ENCODE results near the gene IRF7. TPM values are rescaled to one million over a fixed set of nuclear protein-coding genes. Genes with fewer than 3 reads are reported as not detected.

IRF7 gene
- total RNA-seq, 1 donor from 2014 or later = 56.2 TPM

DNA sequence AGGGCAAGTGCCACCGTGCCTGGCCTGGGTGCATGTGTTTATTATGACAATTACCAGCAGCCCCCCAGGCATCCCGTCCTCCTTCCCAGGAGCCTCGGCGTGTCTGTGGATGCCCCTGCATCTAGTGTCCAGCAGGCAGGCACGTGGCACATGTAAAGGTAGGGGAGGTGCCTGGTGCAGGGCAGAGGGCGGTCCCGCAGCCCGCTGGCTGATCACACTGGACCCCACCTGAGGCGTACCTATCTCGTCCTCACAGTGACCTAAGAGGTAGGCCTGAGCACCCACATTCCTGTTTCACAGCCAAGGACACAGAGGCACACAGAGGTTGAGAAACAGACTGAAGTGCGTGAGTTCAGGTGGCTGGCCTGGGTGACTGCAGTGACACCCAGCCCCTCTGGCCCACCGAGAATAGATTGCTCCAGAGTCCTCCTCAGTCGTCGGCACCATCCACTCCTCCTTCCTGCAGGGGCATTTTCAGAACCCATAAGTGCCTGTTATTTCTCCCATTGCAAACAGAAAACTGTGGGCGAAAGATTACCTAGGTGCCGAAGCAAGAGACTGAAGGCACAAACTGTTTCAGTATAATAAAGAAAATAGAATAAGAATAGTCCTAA lies 42.5 kb downstream of the IRF7 start:
- H3K27ac ChIP-seq = peak overlapping the region; percentile 36
- no peak overlapping the region for H3K4me3 ChIP-seq
- intact Hi-C loops (cut with DNase I) = no loop called here
- peak; percentile 2 for ATAC-seq
- DNase-seq = no peak
- peaks cover 33% of the 10 kb centered on the region for H3K4me1 ChIP-seq
- no peaks in the 10 kb centered on the region for H3K36me3 ChIP-seq
- TF ChIP-seq CTCF (IDR thresholded peaks at IDR 0.05) = no peak
- no peaks in the 10 kb centered on the region for H3K27me3 ChIP-seq
- H3K9me3 ChIP-seq = no peaks in the 10 kb centered on the region

DNA sequence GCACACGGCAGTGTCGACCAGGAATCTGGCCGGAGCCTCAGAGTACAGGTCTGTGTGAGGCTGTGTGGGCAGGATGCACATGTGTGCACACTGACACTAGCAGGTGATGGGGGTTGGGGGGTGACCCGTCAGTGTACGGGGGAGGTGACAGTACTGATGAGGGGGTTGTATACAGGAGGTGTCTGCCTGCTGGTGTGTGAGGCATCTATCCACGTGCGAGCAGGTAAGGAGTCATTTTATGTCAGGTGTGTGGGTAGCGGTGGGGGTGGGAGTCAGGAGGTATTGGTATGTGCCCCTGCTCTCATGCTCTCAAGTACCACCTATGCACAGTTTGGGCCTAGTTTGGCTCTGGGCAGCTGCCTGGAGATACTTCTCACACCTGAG lies 44.0 kb downstream of the IRF7 start:
- H3K9me3 ChIP-seq = no peaks in the 10 kb centered on the region
- DNase-seq = no peak
- ATAC-seq = no peak
- TF ChIP-seq CTCF (IDR thresholded peaks at IDR 0.05) = no peak
- no peak overlapping the region for H3K27ac ChIP-seq
- H3K4me1 ChIP-seq = peaks cover 21% of the 10 kb centered on the region
- H3K36me3 ChIP-seq = no peaks in the 10 kb centered on the region
- H3K27me3 ChIP-seq = no peaks in the 10 kb centered on the region
- intact Hi-C loops (cut with DNase I) = no loop called here
- H3K4me3 ChIP-seq = no peak overlapping the region

DNA sequence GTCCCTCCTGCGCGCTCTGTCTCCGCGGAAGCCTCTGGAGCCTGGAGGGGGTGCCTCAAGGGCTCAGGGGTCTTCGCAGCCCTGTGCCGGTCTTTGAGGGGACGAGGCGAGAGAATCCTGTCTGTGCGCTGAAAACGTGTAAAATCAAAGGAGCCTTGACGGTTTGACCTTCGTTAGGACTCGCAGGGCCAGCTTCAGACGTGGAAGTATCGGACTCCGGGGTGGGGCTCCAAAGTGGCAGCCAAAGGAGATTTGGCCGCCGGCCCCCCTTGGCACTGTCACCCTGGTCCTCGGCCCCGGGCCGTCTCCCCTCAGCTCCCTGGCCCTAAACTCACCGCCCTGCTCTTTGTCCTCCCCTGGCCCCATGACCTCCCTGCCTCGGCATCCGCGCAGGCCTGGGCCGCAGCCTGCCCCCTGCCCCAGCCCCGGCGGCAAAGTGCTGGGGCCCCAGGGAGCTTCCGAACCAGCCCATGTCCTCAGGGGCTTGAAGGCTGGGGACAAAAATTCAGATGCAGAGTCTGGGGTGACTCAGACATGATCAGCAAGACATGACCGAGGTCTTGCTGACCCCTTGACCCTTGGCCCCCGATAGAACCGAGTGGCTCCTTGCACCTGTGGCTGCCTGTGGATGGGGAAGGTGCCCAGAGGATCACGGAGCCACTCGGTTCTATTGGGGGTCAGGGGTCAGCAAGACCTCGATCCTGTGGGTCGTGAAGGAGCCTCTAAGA lies 46.4 kb downstream of the IRF7 start:
- no peak for TF ChIP-seq CTCF (IDR thresholded peaks at IDR 0.05)
- ATAC-seq = no peak
- no peak for DNase-seq
- Histone ChIP-seq H3K4me3 (peak overlapping the region; percentile 56), H3K27ac (peak overlapping the region; percentile 77), H3K36me3 (no peaks in the 10 kb centered on the region), H3K4me1 (peaks cover 13% of the 10 kb centered on the region), H3K27me3 (no peaks in the 10 kb centered on the region), H3K9me3 (no peaks in the 10 kb centered on the region)
- intact Hi-C loops (cut with DNase I) = no loop called here

- intact Hi-C loops (cut with DNase I) = no loop called here
- no peaks in the 10 kb centered on the region for H3K36me3 ChIP-seq
- peak; percentile 92 for ATAC-seq
- peak overlapping the region; percentile 56 for H3K4me3 ChIP-seq
- H3K9me3 ChIP-seq = no peaks in the 10 kb centered on the region
- TF ChIP-seq CTCF (IDR thresholded peaks at IDR 0.05) = no peak
- peaks cover 13% of the 10 kb centered on the region for H3K4me1 ChIP-seq
- peak overlapping the region; percentile 77 for H3K27ac ChIP-seq
- no peaks in the 10 kb centered on the region for H3K27me3 ChIP-seq
- DNase-seq = peak; percentile 96
These were observed 47.2 kb downstream of the IRF7 start for GRCh38 chr11:568306-569157.

- Histone ChIP-seq H3K36me3 (no peaks in the 10 kb centered on the region), H3K4me3 (peak overlapping the region; percentile 56), H3K9me3 (no peaks in the 10 kb centered on the region), H3K27me3 (no peaks in the 10 kb centered on the region), H3K27ac (peak overlapping the region; percentile 63), H3K4me1 (peaks cover 8% of the 10 kb centered on the region)
- intact Hi-C loops (cut with DNase I) = no loop called here
- ATAC-seq (peak; percentile 0), DNase-seq (no peak)
- TF ChIP-seq CTCF (IDR thresholded peaks at IDR 0.05) = no peak
These were observed 48.0 kb downstream of the IRF7 start for GRCh38 chr11:567629-568292.
